Measurements from ENCODE around the gene MRPL12.

MRPL12 gene

DNA sequence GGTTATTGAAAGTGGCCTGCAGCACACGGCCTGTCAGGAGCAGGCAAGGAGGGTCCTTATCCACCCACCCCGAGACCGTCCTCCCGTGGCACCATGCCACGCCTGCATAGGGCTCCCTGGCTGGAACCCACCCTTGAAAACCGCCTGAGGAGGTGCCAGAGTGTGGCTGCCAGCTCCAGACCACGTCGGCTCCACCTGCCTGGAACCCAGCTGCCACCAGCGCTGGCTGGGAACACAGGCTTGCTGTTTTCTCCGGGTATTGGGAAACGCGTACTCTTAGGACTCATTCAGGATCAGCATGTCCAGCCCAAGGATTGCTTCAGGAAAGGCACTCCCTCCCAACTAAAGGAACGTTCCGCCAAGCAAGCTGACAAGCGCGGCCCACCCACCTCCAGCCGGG lies 26.3 kb upstream of the MRPL12 start:
- H3K4me3 ChIP-seq (ENCODE audit: low read length): no peak overlapping the region
- no peak for DNase-seq (ENCODE audit: low read depth, low spot score)

GRCh38 chr17:81680150-81680549 lies 23.0 kb upstream of the MRPL12 start:
- H3K4me3 ChIP-seq (ENCODE audit: low read length): no peak overlapping the region
- DNase-seq (ENCODE audit: low read depth, low spot score): no peak

- peak overlapping the region; percentile 9; the same call in 1 of the 2 replicates for H3K4me3 ChIP-seq (ENCODE audit: low read length)
- no peak for DNase-seq (ENCODE audit: low read depth, low spot score)
Measured at GRCh38 chr17:81681672-81682071, 21.5 kb upstream of the MRPL12 start.

GRCh38 chr17:81682565-81683207 lies 20.5 kb upstream of the MRPL12 start:
- H3K4me3 ChIP-seq (ENCODE audit: low read length): peak overlapping the region; percentile 91
- no peak for DNase-seq (ENCODE audit: low read depth, low spot score)

DNA sequence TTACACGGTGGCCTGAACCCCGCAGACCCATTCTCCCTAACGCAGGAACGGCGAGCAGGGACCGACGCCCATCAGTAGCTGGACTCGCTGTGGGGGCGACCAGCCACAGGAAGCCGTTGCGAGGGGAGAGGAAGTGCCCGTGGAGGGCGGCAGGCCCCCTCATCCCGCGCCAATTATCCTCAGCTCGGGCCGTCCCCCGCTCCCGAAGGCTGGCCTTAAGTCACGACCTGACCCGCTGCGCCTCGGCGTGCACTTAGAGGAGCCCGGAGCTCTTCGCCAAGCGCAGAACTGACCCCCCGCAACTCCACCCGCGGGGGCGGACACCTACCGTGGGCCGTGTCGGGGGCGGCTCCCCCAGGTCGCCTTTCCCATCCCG lies 20.0 kb upstream of the MRPL12 start:
- DNase-seq (ENCODE audit: low read depth, low spot score): no peak
- H3K4me3 ChIP-seq (ENCODE audit: low read length): peak overlapping the region; percentile 91

DNA sequence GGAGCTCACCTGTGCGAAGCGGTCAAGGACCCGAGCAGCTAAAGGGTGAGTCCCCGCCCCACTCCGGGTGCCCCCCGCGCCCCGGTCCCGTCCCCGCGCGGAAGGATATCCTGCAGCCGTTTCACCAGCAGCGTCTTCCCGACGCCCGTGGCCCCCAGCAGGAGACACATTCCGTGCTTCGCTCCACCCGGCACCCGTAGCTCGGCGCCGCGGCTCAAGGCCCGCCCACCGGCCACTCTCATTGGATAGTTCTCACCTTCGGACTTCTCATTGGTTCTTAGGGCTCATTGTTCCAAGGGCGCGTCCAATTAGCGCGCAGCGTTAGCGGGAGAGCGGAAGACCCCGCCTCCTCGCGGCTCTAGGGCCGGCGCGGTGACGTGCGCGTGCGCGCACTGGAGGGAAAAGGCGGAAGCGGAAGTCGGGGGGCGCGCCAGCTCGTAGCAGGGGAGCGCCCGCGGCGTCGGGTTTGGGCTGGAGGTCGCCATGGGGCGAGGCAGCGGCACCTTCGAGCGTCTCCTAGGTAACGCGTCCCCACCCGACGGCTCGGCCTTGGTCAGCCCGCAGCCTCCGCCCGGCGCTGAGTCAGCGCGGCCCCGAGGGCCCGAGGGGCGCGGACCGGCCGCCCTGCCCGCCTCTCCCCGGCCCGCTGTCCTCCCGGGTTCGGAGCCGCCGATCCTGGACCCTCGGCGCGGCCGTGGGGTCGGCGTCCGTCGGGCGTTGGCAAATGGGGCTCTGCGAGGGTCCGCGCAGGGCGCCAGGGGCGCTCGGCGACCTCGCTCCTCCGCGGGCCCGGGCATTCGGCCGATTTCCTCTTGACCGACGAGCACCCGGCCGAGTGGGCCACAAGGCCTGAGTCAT lies 19.4 kb upstream of the MRPL12 start, which contains the start of the genes ARL16 and HGS:
TSS of gene ARL16 (minus strand) at position 214 of the 858 bp plus-strand sequence. CDS start at position 170, 44 bp downstream.
TSS of gene HGS (plus strand) at position 428 of the 858 bp plus-strand sequence. CDS start at position 484, 56 bp downstream.
- peak within 1 kb of the TSS; percentile 94 for H3K4me3 ChIP-seq (ENCODE audit: low read length)
- DNase-seq (ENCODE audit: low read depth, low spot score): peak; percentile 98

DNA sequence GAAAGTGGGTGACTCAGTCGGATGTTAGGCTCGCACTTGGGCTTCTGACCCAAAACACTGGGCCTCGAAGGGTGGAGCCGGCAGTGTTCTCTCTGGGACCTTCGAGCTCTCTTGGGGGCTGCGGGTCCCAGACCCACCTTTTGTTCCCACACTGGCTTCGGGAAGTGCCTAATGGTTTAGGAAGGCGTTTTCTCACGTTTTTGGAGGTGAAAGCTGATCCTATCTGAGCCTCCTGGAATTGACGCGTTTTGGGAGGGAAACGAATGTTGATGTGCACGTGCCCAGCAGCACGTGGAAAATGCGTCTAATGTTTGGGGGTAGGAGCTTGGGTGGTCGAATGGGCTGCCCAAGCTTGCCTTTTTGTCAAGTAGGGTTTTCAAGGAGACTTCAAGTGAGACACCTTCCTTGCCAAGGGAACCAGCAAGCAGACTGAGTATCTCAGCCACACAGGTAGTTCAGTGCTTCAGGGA lies 18.7 kb upstream of the MRPL12 start:
- H3K4me3 ChIP-seq (ENCODE audit: low read length): peak overlapping the region; percentile 94
- DNase-seq (ENCODE audit: low read depth, low spot score): no peak

DNA sequence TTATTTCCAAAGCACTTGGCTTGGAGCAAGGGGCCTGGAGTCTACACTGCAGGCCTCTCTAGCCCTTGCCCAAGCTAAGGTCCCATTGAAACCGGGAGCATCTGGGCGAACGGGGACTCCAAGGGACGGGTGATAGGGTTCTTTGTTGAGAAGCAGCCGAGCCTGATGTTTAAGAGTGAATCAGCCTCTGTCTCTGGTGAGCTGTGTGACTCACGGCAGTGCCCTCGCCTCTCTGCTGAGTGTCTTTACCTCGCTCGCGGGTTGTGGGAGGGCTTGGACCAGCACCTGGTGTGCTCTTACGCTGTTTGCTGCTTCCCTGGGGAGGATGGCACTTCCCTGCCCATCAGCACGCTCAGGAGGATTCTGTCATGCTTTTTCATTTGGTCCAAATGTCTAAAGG lies 18.1 kb upstream of the MRPL12 start:
- peak overlapping the region; percentile 94 for H3K4me3 ChIP-seq (ENCODE audit: low read length)
- DNase-seq (ENCODE audit: low read depth, low spot score): no peak

- H3K4me3 ChIP-seq (ENCODE audit: low read length): no peak overlapping the region
- DNase-seq (ENCODE audit: low read depth, low spot score): no peak
Measured at GRCh38 chr17:81686614-81687013, 16.6 kb upstream of the MRPL12 start.

GRCh38 chr17:81687770-81688541 lies 15.2 kb upstream of the MRPL12 start:
- DNase-seq (ENCODE audit: low read depth, low spot score): no peak
- H3K4me3 ChIP-seq (ENCODE audit: low read length): no peak overlapping the region

GRCh38 chr17:81688616-81689015 lies 14.6 kb upstream of the MRPL12 start:
- no peak overlapping the region for H3K4me3 ChIP-seq (ENCODE audit: low read length)
- DNase-seq (ENCODE audit: low read depth, low spot score): no peak

DNA sequence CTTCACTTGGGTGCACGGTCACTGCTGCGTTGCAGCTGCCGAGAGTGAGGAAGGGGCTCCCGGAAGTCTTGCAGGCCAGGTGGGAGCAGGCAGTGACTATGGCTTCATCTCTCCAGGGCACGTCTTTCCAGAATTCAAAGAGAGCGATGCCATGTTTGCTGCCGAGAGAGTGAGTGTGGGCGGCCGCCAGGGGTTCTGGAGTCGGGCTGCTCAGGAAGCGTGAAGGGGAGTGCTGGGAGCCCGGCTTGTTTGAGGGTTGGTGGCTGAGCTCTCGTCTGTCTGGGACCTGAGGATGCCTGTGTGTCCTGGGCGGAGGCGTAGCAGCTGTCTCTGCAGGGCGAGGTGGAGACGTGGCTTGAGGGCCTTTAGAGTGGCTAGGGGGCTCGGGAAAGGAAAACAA lies 13.1 kb upstream of the MRPL12 start:
- no peak for DNase-seq (ENCODE audit: low read depth, low spot score)
- H3K4me3 ChIP-seq (ENCODE audit: low read length): no peak overlapping the region

DNA sequence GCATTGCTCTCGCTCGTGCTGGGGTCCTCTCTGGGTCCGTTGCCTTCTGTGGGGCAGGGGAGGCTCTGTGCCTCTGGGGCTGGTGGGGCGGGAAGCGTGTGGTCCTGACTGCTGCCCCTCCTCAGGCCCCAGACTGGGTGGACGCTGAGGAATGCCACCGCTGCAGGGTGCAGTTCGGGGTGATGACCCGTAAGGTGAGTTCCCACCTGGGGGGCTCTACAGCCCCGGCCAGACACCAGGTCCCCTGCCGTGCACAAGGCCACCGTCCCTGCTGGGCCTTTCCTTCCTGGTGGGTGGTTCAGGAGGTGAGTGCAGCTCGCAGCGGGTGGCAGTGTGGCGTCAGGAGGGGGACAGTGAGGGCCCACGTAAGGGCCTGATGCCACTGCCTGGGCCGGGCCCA lies 12.6 kb upstream of the MRPL12 start:
- H3K4me3 ChIP-seq (ENCODE audit: low read length): no peak overlapping the region

GRCh38 chr17:81691196-81691595 lies 12.0 kb upstream of the MRPL12 start:
- DNase-seq (ENCODE audit: low read depth, low spot score): no peak
- H3K4me3 ChIP-seq (ENCODE audit: low read length): no peak overlapping the region

More for the DNA sequence above, 12.6 kb upstream of the MRPL12 start:
- no peak for DNase-seq (ENCODE audit: low read depth, low spot score)

- H3K4me3 ChIP-seq (ENCODE audit: low read length): no peak overlapping the region
- no peak for DNase-seq (ENCODE audit: low read depth, low spot score)
Measured at GRCh38 chr17:81691608-81692007, 11.6 kb upstream of the MRPL12 start.

DNA sequence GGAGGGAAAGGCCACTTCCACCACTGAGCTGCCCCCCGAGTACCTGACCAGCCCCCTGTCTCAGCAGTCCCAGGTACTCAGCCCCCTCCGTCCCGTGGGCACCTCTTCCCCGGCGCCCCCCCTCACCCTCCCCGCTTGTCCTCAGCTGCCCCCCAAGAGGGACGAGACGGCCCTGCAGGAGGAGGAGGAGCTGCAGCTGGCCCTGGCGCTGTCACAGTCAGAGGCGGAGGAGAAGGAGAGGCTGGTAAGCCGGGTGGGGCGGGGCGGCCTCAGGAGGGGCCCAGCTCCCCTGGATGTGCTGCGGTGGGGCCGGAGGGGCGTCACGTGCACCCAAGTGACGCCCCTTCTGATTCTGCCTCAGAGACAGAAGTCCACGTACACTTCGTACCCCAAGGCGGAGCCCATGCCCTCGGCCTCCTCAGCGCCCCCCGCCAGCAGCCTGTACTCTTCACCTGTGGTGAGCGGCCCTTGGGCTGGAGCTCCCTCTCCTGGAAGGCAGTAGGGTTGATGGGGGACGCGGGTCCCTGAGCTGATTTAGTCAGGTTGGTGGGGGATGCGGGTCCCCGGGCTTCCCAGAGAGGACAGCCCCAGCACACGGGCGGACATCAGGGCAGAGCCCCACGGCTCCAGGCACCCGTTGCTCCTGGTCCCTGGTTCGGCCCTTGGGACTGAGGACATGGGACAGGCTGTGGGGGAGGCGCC lies 9.5 kb upstream of the MRPL12 start:
- DNase-seq (ENCODE audit: low read depth, low spot score): no peak
- no peak overlapping the region for H3K4me3 ChIP-seq (ENCODE audit: low read length)

- no peak for DNase-seq (ENCODE audit: low read depth, low spot score)
- H3K4me3 ChIP-seq (ENCODE audit: low read length): no peak overlapping the region
Measured at GRCh38 chr17:81694810-81695209, 8.4 kb upstream of the MRPL12 start.

GRCh38 chr17:81695211-81695610 lies 8.0 kb upstream of the MRPL12 start:
- no peak overlapping the region for H3K4me3 ChIP-seq (ENCODE audit: low read length)
- no peak for DNase-seq (ENCODE audit: low read depth, low spot score)

GRCh38 chr17:81695801-81696200 lies 7.4 kb upstream of the MRPL12 start:
- DNase-seq (ENCODE audit: low read depth, low spot score): no peak
- no peak overlapping the region for H3K4me3 ChIP-seq (ENCODE audit: low read length)

Data from Jurkat, Clone E6-1 (cell line).